Stimulated activated CD8-positive, alpha-beta memory T cell treated with anti-CD3 and anti-CD28 coated beads, Interleukin-15, amount 100 ng/mL, for 24 hours (primary cell): ENCODE data around the gene IQGAP3.

ENCODE experiments used
- DNase-seq: peaks from one replicate; pipeline ENCODE4 v3.0.0-alpha.2; 2020; ENCODE audit warnings: low read depth

Gene IQGAP3

GRCh38 chr1:156496211-156496761 is 76.1 kb downstream of the IQGAP3 start:
- DNase-seq, result no peak

- no peak for DNase-seq
These were observed 76.8 kb downstream of the IQGAP3 start for GRCh38 chr1:156495401-156496140.

- no peak for DNase-seq
These were observed 78.0 kb downstream of the IQGAP3 start for GRCh38 chr1:156494309-156494895.

- no peak for DNase-seq
These were observed 78.6 kb downstream of the IQGAP3 start for GRCh38 chr1:156493742-156494141.

GRCh38 chr1:156493154-156493631 is 79.2 kb downstream of the IQGAP3 start:
- no peak for DNase-seq

- no peak for DNase-seq
These were observed 79.7 kb downstream of the IQGAP3 start for GRCh38 chr1:156492591-156493080.

- DNase-seq, result no peak
These were observed 80.3 kb downstream of the IQGAP3 start for GRCh38 chr1:156492013-156492590.

GRCh38 chr1:156491151-156491949 is 81.0 kb downstream of the IQGAP3 start:
- no peak for DNase-seq

GRCh38 chr1:156490401-156491032 is 81.8 kb downstream of the IQGAP3 start:
- no peak for DNase-seq

GRCh38 chr1:156489935-156490293 is 82.5 kb downstream of the IQGAP3 start:
- no peak for DNase-seq

- no peak for DNase-seq
These were observed 83.0 kb downstream of the IQGAP3 start for GRCh38 chr1:156489166-156489934.

- no peak for DNase-seq
These were observed 83.7 kb downstream of the IQGAP3 start for GRCh38 chr1:156488566-156489165.

GRCh38 chr1:156487862-156488261 is 84.5 kb downstream of the IQGAP3 start:
- DNase-seq, result no peak

GRCh38 chr1:156486421-156487344 is 85.7 kb downstream of the IQGAP3 start:
- DNase-seq, result no peak

- DNase-seq, result no peak
These were observed 86.4 kb downstream of the IQGAP3 start for GRCh38 chr1:156485984-156486383.

GRCh38 chr1:156484480-156485058 is 87.8 kb downstream of the IQGAP3 start:
- DNase-seq, result no peak

- DNase-seq, result no peak
These were observed 89.0 kb downstream of the IQGAP3 start for GRCh38 chr1:156483397-156483796.

- DNase-seq, result no peak
These were observed 90.1 kb downstream of the IQGAP3 start for GRCh38 chr1:156482276-156482675.

- DNase-seq, result no peak
These were observed 90.8 kb downstream of the IQGAP3 start for GRCh38 chr1:156481527-156481926.
